SK-N-SH (cell line): ENCODE results near the gene CD3D. TPM values are rescaled to one million over a fixed set of nuclear protein-coding genes. Genes with fewer than 3 reads are reported as not detected.

ENCODE experiments used
- CTCF ChIA-PET: fragments of 300-600, 350-600 bp; formaldehyde crosslinking; extraction: SDS; loops from one replicate; lab custom pipeline; 2021; lab: Yijun Ruan, JAX
- POLR2A ChIA-PET: fragments of 350-600 bp; sonication (Branson Sonifier 250); formaldehyde crosslinking; extraction: SDS; loops from one replicate; lab custom pipeline; 2020; ENCODE audit warnings: antibody characterized with exemption, inconsistent platforms; lab: Yijun Ruan, JAX
- DNase-seq: peaks from one replicate; pipeline ENCODE4 v3.0.0; 2012
- H2AFZ ChIP-seq: fragments of 200-600 bp; sonication (generic); 2 replicates; pipeline ENCODE4 v1.8.1; 2016; ENCODE audit warnings: antibody characterized with exemption, mild to moderate bottlenecking, low read depth
- H3F3A ChIP-seq: fragments of 200-600 bp; sonication (generic); replicated peaks from 2 replicates; pipeline ENCODE3; 2016; ENCODE audit warnings: antibody characterized with exemption, mild to moderate bottlenecking; ENCODE audit not compliant: insufficient read depth
- H3K27ac ChIP-seq, 2 experiments: fragments of 200-500 bp in 1 of 2; fragments of 200-600 bp in 1 of 2; sonication (Bioruptor generic) in 1 of 2; sonication (generic), shearing (Covaris generic) in 1 of 2; 2 replicates each; pipeline versions ENCODE4 v1.5.1 to v1.6.1; 2014 to 2016; ENCODE audit warnings: low read depth in 2 of 2, inconsistent platforms in 1 of 2, low read length in 1 of 2, mild to moderate bottlenecking in 1 of 2, mixed read lengths in 1 of 2
- H3K27me3 ChIP-seq: fragments of 200-600 bp; sonication (generic), shearing (Covaris generic); 2 replicates; pipeline ENCODE4 v1.6.1; 2016; ENCODE audit warnings: mixed run types; ENCODE audit not compliant: insufficient read depth
- H3K36me3 ChIP-seq, 2 experiments: fragments of 200-500 bp in 1 of 2; fragments of 200-600 bp in 1 of 2; sonication (Bioruptor generic) in 1 of 2; sonication (generic) in 1 of 2; replicated peaks in 1 of 2; 2 replicates each; pipeline versions ENCODE3 to v1.5.1; 2014 to 2016; ENCODE audit warnings: low read length in 1 of 2, mild to moderate bottlenecking in 1 of 2; ENCODE audit not compliant: insufficient read depth in 2 of 2, control insufficient read depth in 1 of 2
- H3K4me1 ChIP-seq, 2 experiments: fragments of 200-500 bp in 1 of 2; fragments of 200-600 bp in 1 of 2; sonication (Bioruptor generic) in 1 of 2; sonication (generic), shearing (Covaris generic) in 1 of 2; 2 replicates each; pipeline versions ENCODE4 v1.5.1 to v1.6.1; 2014 to 2016; ENCODE audit warnings: low read depth in 1 of 2, low read length in 1 of 2, mixed run types in 1 of 2; ENCODE audit not compliant: insufficient read depth in 2 of 2, control insufficient read depth in 1 of 2
- H3K4me2 ChIP-seq: fragments of 200-600 bp; sonication (generic), shearing (Covaris generic); 2 replicates; pipeline ENCODE4 v1.6.1; 2017; ENCODE audit warnings: mixed run types
- H3K4me3 ChIP-seq, 2 experiments: fragments of 200-500 bp in 1 of 2; fragments of 200-600 bp in 1 of 2; sonication (Bioruptor generic) in 1 of 2; sonication (generic), shearing (Covaris generic) in 1 of 2; 2 replicates each; pipeline versions ENCODE4 v1.5.1 to v1.8.1; 2014 to 2016; ENCODE audit warnings: low read depth in 2 of 2, inconsistent platforms in 1 of 2, low read length in 1 of 2, mild to moderate bottlenecking in 1 of 2, mixed read lengths in 1 of 2, moderate library complexity in 1 of 2
- H3K79me2 ChIP-seq: fragments of 200-600 bp; sonication (generic); 2 replicates; pipeline ENCODE4 v1.8.1; 2017; ENCODE audit warnings: mild to moderate bottlenecking; ENCODE audit not compliant: insufficient read depth
- H3K9ac ChIP-seq: fragments of 200-600 bp; sonication (generic); 2 replicates; pipeline ENCODE4 v1.6.1; 2017; ENCODE audit warnings: mixed run types
- H3K9me2 ChIP-seq: fragments of 200-600 bp; sonication (generic); 2 replicates; pipeline ENCODE4 v1.6.1; 2017; ENCODE audit warnings: mixed run types
- H3K9me3 ChIP-seq: fragments of 200-600 bp; sonication (generic); 2 replicates; pipeline ENCODE4 v1.6.1; 2017; ENCODE audit warnings: mixed run types, mild to moderate bottlenecking, moderate library complexity
- H4K20me1 ChIP-seq: fragments of 200-600 bp; sonication (generic); 2 replicates; pipeline ENCODE4 v1.6.1; 2017; ENCODE audit warnings: mild to moderate bottlenecking, mixed run types; ENCODE audit not compliant: insufficient read depth
- CHD2 ChIP-seq: fragments of 150-350 bp; IDR thresholded peaks from 2 replicates; pipeline ENCODE4 v1.6.1; 2018; ENCODE audit warnings: low read length; ENCODE audit not compliant: partially characterized antibody
- CTCF ChIP-seq: fragments of 200-600 bp; sonication (generic); IDR thresholded peaks from 2 replicates; pipeline ENCODE4 v1.6.1; 2017; ENCODE audit warnings: antibody characterized with exemption, mild to moderate bottlenecking, moderate library complexity
- ELF1 ChIP-seq: IDR thresholded peaks from 2 replicates; pipeline ENCODE4 v1.4.0; 2012
- EZH2phosphoT487 ChIP-seq: fragments of 200-600 bp; sonication (generic); IDR thresholded peaks from 2 replicates; pipeline ENCODE4 v1.6.1; 2017; ENCODE audit warnings: low read depth, mixed run types, mild to moderate bottlenecking, antibody characterized with exemption, moderate library complexity, borderline replicate concordance
- FOSL2 ChIP-seq: IDR thresholded peaks from 2 replicates; pipeline ENCODE4 v1.4.0; 2012; ENCODE audit warnings: low read depth, mild to moderate bottlenecking, moderate library complexity, borderline replicate concordance
- FOXJ3 ChIP-seq: sonication (generic); formaldehyde crosslinking; IDR thresholded peaks from 2 replicates; pipeline ENCODE4 v1.5.1; 2020; ENCODE audit warnings: mild to moderate bottlenecking, missing genetic modification reagents
- FOXM1 ChIP-seq: IDR thresholded peaks from 2 replicates; pipeline ENCODE4 v1.4.0; 2012; ENCODE audit warnings: low read depth, mild to moderate bottlenecking
- GABPA ChIP-seq: IDR thresholded peaks from 2 replicates; pipeline ENCODE4 v1.4.0; 2012; ENCODE audit warnings: low read depth, mild to moderate bottlenecking
- IRF3 ChIP-seq: fragments of 150-350 bp; IDR thresholded peaks from 2 replicates; pipeline ENCODE4 v1.6.1; 2016; ENCODE audit warnings: mild to moderate bottlenecking, low read depth, low read length
- JUND ChIP-seq: IDR thresholded peaks from 2 replicates; pipeline ENCODE4 v1.4.0; 2012
- MAX ChIP-seq: IDR thresholded peaks from 2 replicates; pipeline ENCODE4 v1.4.0; 2012; ENCODE audit warnings: low read depth
- MEF2A ChIP-seq: IDR thresholded peaks from 2 replicates; pipeline ENCODE4 v1.4.0; 2012; ENCODE audit warnings: low read depth, borderline replicate concordance
- NFIC ChIP-seq: IDR thresholded peaks from 2 replicates; pipeline ENCODE4 v1.4.0; 2012; ENCODE audit warnings: borderline replicate concordance
- POLR2AphosphoS5 ChIP-seq: IDR thresholded peaks from 2 replicates; pipeline ENCODE4 v1.6.1; 2012; ENCODE audit warnings: low read depth, low read length
- REST ChIP-seq: IDR thresholded peaks from 2 replicates; pipeline ENCODE4 v1.6.1; 2012; ENCODE audit warnings: mild to moderate bottlenecking, low read depth, low read length, moderate library complexity
- RFX5 ChIP-seq: IDR thresholded peaks from 2 replicates; pipeline ENCODE4 v1.6.1; 2012; ENCODE audit warnings: mild to moderate bottlenecking, improper control_type of control experiment, low read length
- RXRA ChIP-seq: IDR thresholded peaks from 2 replicates; pipeline ENCODE4 v1.4.0; 2012; ENCODE audit warnings: low read depth, mild to moderate bottlenecking, borderline replicate concordance
- SIN3A ChIP-seq: IDR thresholded peaks from 2 replicates; pipeline ENCODE4 v1.6.1; 2012; ENCODE audit warnings: low read depth, mild to moderate bottlenecking, low read length, moderate library complexity, borderline replicate concordance
- SMC3 ChIP-seq: IDR thresholded peaks from 2 replicates; pipeline ENCODE4 v1.6.1; 2012; ENCODE audit warnings: low read depth, low read length, improper control_type of control experiment
- TCF12 ChIP-seq: IDR thresholded peaks from 2 replicates; pipeline ENCODE4 v1.4.0; 2012
- TEAD4 ChIP-seq: IDR thresholded peaks from 2 replicates; pipeline ENCODE4 v1.4.0; 2012; ENCODE audit warnings: mild to moderate bottlenecking, borderline replicate concordance; ENCODE audit not compliant: insufficient read depth
- YY1 ChIP-seq: IDR thresholded peaks from 2 replicates; pipeline ENCODE4 v1.4.0; 2012; ENCODE audit warnings: low read depth, mild to moderate bottlenecking
- WGBS: methylation state at CpG from one replicate; pipeline ENCODE4 v1.1.6; 2017; ENCODE audit warnings: low lambda C conversion rate; 5-methylcytosine and 5-hydroxymethylcytosine counted together
- polyA plus RNA-seq, 3 experiments: library from polyadenylated mRNA; depleted of rRNA; stranded (reverse); fragments of >200 nt; gene quantifications; 2 replicates each; pipeline ENCODE4 v1.2.3, GENCODE V29; 2012

CD3D gene
- polyA plus RNA-seq, 1 of the 3 experiments (the other 2 are of a cell fraction): 0.44 TPM

GRCh38 chr11:118314988-118315411, 27.5 kb downstream of the CD3D start:
- Histone ChIP-seq H3K27me3 (peaks cover 46% of the 10 kb centered on the region; the same call in 1 of the 2 replicates), H3K4me2 (no peak overlapping the region), H4K20me1 (no peaks in the 10 kb centered on the region), H3K9me3 (no peaks in the 10 kb centered on the region), H3K9ac (no peak overlapping the region), H3F3A (no peaks in the 10 kb centered on the region), H3K79me2 (no peaks in the 10 kb centered on the region), H2AFZ (no peak overlapping the region), H3K4me3 (no peak overlapping the region), H3K9me2 (no peaks in the 10 kb centered on the region), H3K27ac (no peak overlapping the region), H3K36me3 (no peaks in the 10 kb centered on the region), H3K4me1 (no peaks in the 10 kb centered on the region)
- TF ChIP-seq CTCF (no peak), RFX5 (no peak), GABPA (no peak), TCF12 (no peak), TEAD4 (no peak), MAX (no peak), SIN3A (no peak), ELF1 (no peak), FOXJ3 (CRISPR knock-in tag) (no peak), RXRA (no peak), MEF2A (no peak), NFIC (no peak)
- WGBS: 40% methylated on average over 7 of the region's 7 CpGs
- DNase-seq: no peak
- ChIA-PET CTCF (interaction anchor here (0.6 to 1.6 kb wide), 2 partner anchors 14 to 144 kb away, joined by 3 to 4 read pairs; no protein-coding TSS in a partner anchor), POLR2A (no interaction called here)

GRCh38 chr11:118313242-118313641, 29.3 kb downstream of the CD3D start:
- CTCF ChIA-PET: no interaction called here
- 1% methylated on average over 4 of the region's 4 CpGs for WGBS

More at GRCh38 chr11:118313242-118313641, 29.3 kb downstream of the CD3D start:
- Histone ChIP-seq H3K4me2 (no peak overlapping the region), H3F3A (no peaks in the 10 kb centered on the region), H3K4me3 (no peak overlapping the region), H3K27me3 (peaks cover 29% of the 10 kb centered on the region; the same call in 1 of the 2 replicates), H3K4me1 (no peaks in the 10 kb centered on the region), H3K9me3 (no peaks in the 10 kb centered on the region), H3K27ac (no peak overlapping the region), H4K20me1 (no peaks in the 10 kb centered on the region), H3K9me2 (no peaks in the 10 kb centered on the region), H3K9ac (no peak overlapping the region), H3K79me2 (no peaks in the 10 kb centered on the region), H2AFZ (no peak overlapping the region), H3K36me3 (no peaks in the 10 kb centered on the region)
- no peak for DNase-seq
- POLR2A ChIA-PET: no interaction called here
- TF ChIP-seq POLR2AphosphoS5 (no peak), FOSL2 (no peak), MEF2A (no peak), EZH2phosphoT487 (no peak), CHD2 (no peak), FOXJ3 (CRISPR knock-in tag) (no peak), REST (no peak), RXRA (no peak), IRF3 (no peak), JUND (no peak), FOXM1 (no peak), SMC3 (no peak), NFIC (no peak), GABPA (no peak), YY1 (no peak)
